Liver (tissue), 9 donors: Measurements from ENCODE around the gene NR4A2. TPM values are rescaled to one million over a fixed set of nuclear protein-coding genes. Genes with fewer than 3 reads are reported as not detected.

ENCODE experiments used
- DNase-seq: peaks from one replicate; pipeline ENCODE4 v3.0.0-alpha.2; 2017; ENCODE audit warnings: low spot score
- H3K27ac ChIP-seq, 2 donors: one replicate each; pipeline ENCODE4 v1.7.0; 2013; ENCODE audit warnings: inconsistent platforms in 2 of 2, low read length in 2 of 2, control low read depth in 1 of 2, low read depth in 1 of 2, mild to moderate bottlenecking in 1 of 2
- H3K27me3 ChIP-seq, 4 donors: one replicate each; pipeline versions ENCODE4 v1.6.1 to v1.7.0; 2013; ENCODE audit warnings: low read length in 3 of 4, inconsistent platforms in 1 of 4, mild to moderate bottlenecking in 1 of 4, moderate library complexity in 1 of 4; ENCODE audit not compliant: control insufficient read depth in 4 of 4, insufficient read depth in 4 of 4
- H3K36me3 ChIP-seq, 4 donors: one replicate each; pipeline versions ENCODE4 v1.6.1 to v1.7.0; 2013; ENCODE audit warnings: low read length in 3 of 4, mild to moderate bottlenecking in 3 of 4, low read depth in 1 of 4, moderate library complexity in 1 of 4; ENCODE audit not compliant: control insufficient read depth in 4 of 4, insufficient read depth in 3 of 4
- H3K4me1 ChIP-seq, 4 donors: one replicate each; pipeline versions ENCODE4 v1.6.1 to v1.7.0; 2013; ENCODE audit warnings: low read length in 3 of 4, mild to moderate bottlenecking in 3 of 4, moderate library complexity in 1 of 4; ENCODE audit not compliant: control insufficient read depth in 4 of 4, insufficient read depth in 4 of 4
- H3K4me3 ChIP-seq, 3 donors: one replicate each; pipeline versions ENCODE4 v1.6.1 to v1.7.0; 2013; ENCODE audit warnings: low read length in 3 of 3, control low read depth in 1 of 3, low read depth in 1 of 3, mild to moderate bottlenecking in 1 of 3
- H3K9ac ChIP-seq, 2 donors: one replicate each; pipeline ENCODE4 v1.7.0; 2013; ENCODE audit warnings: low read length in 2 of 2, mild to moderate bottlenecking in 2 of 2, moderate library complexity in 2 of 2, control low read depth in 1 of 2, low read depth in 1 of 2
- H3K9me3 ChIP-seq, 4 donors: one replicate each; pipeline versions ENCODE4 v1.6.1 to v1.7.0; 2013; ENCODE audit warnings: low read length in 3 of 4; ENCODE audit not compliant: control insufficient read depth in 4 of 4
- ATF3 ChIP-seq: IDR thresholded peaks from 2 replicates; pipeline ENCODE4 v1.6.1; 2016; ENCODE audit warnings: antibody characterized with exemption
- EGR1 ChIP-seq, 2 donors: IDR thresholded peaks; 2 replicates each; pipeline ENCODE4 v1.6.1; 2016 to 2018; ENCODE audit warnings: antibody characterized with exemption in 2 of 2, low read depth in 2 of 2
- FOXA1 ChIP-seq: IDR thresholded peaks from 2 replicates; pipeline ENCODE4 v1.6.1; 2016; ENCODE audit warnings: antibody characterized with exemption
- FOXA2 ChIP-seq: IDR thresholded peaks from 2 replicates; pipeline ENCODE4 v1.6.1; 2016; ENCODE audit warnings: antibody characterized with exemption
- GABPA ChIP-seq, 2 donors: IDR thresholded peaks in 1 of 2; conservative IDR thresholded peaks in 1 of 2; 2 replicates each; pipeline ENCODE4 v1.6.1; 2016; ENCODE audit warnings: antibody characterized with exemption in 2 of 2, mild to moderate bottlenecking in 1 of 2, moderate library complexity in 1 of 2
- HNF4A ChIP-seq, 2 donors: conservative IDR thresholded peaks; 2 replicates each; pipeline ENCODE4 v1.6.1; 2016; ENCODE audit warnings: antibody characterized with exemption in 2 of 2, mild to moderate bottlenecking in 2 of 2
- HNF4G ChIP-seq: IDR thresholded peaks from 2 replicates; pipeline ENCODE4 v1.6.1; 2016; ENCODE audit warnings: antibody characterized with exemption
- JUND ChIP-seq, 2 donors: IDR thresholded peaks; 2 replicates each; pipeline ENCODE4 v1.6.1; 2016; ENCODE audit warnings: antibody characterized with exemption in 2 of 2
- NR2F2 ChIP-seq: IDR thresholded peaks from 2 replicates; pipeline ENCODE4 v1.6.1; 2016; ENCODE audit warnings: antibody characterized with exemption
- RAD21 ChIP-seq, 2 donors: IDR thresholded peaks; 2 replicates each; pipeline ENCODE4 v1.6.1; 2016; ENCODE audit warnings: antibody characterized with exemption in 2 of 2, mild to moderate bottlenecking in 2 of 2
- RXRA ChIP-seq, 2 donors: IDR thresholded peaks; 2 replicates each; pipeline ENCODE4 v1.6.1; 2017 to 2018; ENCODE audit warnings: antibody characterized with exemption in 2 of 2, mild to moderate bottlenecking in 1 of 2
- SP1 ChIP-seq: IDR thresholded peaks from 2 replicates; pipeline ENCODE4 v1.6.1; 2018; ENCODE audit warnings: antibody characterized with exemption, mild to moderate bottlenecking
- TAF1 ChIP-seq: conservative IDR thresholded peaks from 2 replicates; pipeline ENCODE4 v1.6.1; 2016; ENCODE audit warnings: antibody characterized with exemption, mild to moderate bottlenecking
- YY1 ChIP-seq: IDR thresholded peaks from 2 replicates; pipeline ENCODE4 v1.6.1; 2016; ENCODE audit warnings: antibody characterized with exemption, mild to moderate bottlenecking
- WGBS: extraction: QIAGEN DNeasy Blood & Tissue Kit; methylation state at CpG from one replicate; pipeline ENCODE4 v1.1.7; 2013; 5-methylcytosine and 5-hydroxymethylcytosine counted together
- polyA plus RNA-seq, 2 donors: library from polyadenylated mRNA; stranded (reverse) in 1 of 2; unstranded in 1 of 2; fragments of 200-250 nt in 1 of 2; fragments of >200 nt in 1 of 2; fragmentation: Nextera tagmentation in 1 of 2; extraction: Ambion mirVana in 1 of 2; gene quantifications; one replicate each; pipeline versions ENCODE4 v1.2.1 to v1.2.3, GENCODE V29; 2013 to 2015
- total RNA-seq, 2 donors: library from RNA; depleted of rRNA; stranded (reverse); fragments of >200 nt; gene quantifications; one replicate each; pipeline ENCODE4 v1.2.3, GENCODE V29; 2014
- TF ChIP-seq, protein P1 (sequence below): IDR thresholded peaks from 2 replicates; pipeline ENCODE4 v1.6.1; 2016; ENCODE audit warnings: antibody characterized with exemption
- TF ChIP-seq, protein P2 (sequence below): IDR thresholded peaks from 2 replicates; pipeline ENCODE4 v1.6.1; 2016; ENCODE audit warnings: antibody characterized with exemption
- TF ChIP-seq, protein P3 (sequence below): fragments of 150-350 bp; IDR thresholded peaks from 2 replicates; pipeline ENCODE4 v1.5.1; 2017; ENCODE audit warnings: improper control_type of control experiment, low read depth, low read length; ENCODE audit not compliant: missing input control
- TF ChIP-seq, protein P4 (sequence below): IDR thresholded peaks from 2 replicates; pipeline ENCODE4 v1.6.1; 2016; ENCODE audit warnings: antibody characterized with exemption, mild to moderate bottlenecking
- donor health status: healthy.
- donor health status: healthy.
- donor health status: healthy.
- donor health status: healthy.
- donor health status: healthy.

The NR4A2 gene
- total and polyA plus RNA-seq, 4 donors, result 0.08 to 0.96 (median 0.25) TPM

GRCh38 chr2:156379714-156380113 lies 47.2 kb upstream of the NR4A2 start:
- no peak overlapping the region for H3K27ac ChIP-seq
- H3K9me3 ChIP-seq, result no peaks in the 10 kb centered on the region
- DNase-seq, result no peak
- TF ChIP-seq HNF4G (no peak), EGR1 (IDR thresholded peaks at IDR 0.05; ENCODE audit: low read depth in 2 of 2) (no peak), YY1 (no peak), ATF3 (no peak), TAF1 (no peak), SP1 (no peak), FOXA2 (no peak), GABPA (IDR thresholded peaks at IDR 0.05 in 1 of 2, conservative IDR thresholded peaks at IDR 0.05 in 1 of 2) (no peak), JUND (IDR thresholded peaks at IDR 0.05) (no peak), HNF4A (conservative IDR thresholded peaks at IDR 0.05) (no peak), RAD21 (IDR thresholded peaks at IDR 0.05) (no peak), FOXA1 (no peak), RXRA (IDR thresholded peaks at IDR 0.05) (no peak), NR2F2 (no peak)
- TF ChIP-seq, protein P1, sequence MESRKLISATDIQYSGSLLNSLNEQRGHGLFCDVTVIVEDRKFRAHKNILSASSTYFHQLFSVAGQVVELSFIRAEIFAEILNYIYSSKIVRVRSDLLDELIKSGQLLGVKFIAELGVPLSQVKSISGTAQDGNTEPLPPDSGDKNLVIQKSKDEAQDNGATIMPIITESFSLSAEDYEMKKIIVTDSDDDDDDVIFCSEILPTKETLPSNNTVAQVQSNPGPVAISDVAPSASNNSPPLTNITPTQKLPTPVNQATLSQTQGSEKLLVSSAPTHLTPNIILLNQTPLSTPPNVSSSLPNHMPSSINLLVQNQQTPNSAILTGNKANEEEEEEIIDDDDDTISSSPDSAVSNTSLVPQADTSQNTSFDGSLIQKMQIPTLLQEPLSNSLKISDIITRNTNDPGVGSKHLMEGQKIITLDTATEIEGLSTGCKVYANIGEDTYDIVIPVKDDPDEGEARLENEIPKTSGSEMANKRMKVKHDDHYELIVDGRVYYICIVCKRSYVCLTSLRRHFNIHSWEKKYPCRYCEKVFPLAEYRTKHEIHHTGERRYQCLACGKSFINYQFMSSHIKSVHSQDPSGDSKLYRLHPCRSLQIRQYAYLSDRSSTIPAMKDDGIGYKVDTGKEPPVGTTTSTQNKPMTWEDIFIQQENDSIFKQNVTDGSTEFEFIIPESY, result no peak
- TF ChIP-seq, protein P2, sequence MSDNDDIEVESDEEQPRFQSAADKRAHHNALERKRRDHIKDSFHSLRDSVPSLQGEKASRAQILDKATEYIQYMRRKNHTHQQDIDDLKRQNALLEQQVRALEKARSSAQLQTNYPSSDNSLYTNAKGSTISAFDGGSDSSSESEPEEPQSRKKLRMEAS, result no peak
- TF ChIP-seq, protein P3, sequence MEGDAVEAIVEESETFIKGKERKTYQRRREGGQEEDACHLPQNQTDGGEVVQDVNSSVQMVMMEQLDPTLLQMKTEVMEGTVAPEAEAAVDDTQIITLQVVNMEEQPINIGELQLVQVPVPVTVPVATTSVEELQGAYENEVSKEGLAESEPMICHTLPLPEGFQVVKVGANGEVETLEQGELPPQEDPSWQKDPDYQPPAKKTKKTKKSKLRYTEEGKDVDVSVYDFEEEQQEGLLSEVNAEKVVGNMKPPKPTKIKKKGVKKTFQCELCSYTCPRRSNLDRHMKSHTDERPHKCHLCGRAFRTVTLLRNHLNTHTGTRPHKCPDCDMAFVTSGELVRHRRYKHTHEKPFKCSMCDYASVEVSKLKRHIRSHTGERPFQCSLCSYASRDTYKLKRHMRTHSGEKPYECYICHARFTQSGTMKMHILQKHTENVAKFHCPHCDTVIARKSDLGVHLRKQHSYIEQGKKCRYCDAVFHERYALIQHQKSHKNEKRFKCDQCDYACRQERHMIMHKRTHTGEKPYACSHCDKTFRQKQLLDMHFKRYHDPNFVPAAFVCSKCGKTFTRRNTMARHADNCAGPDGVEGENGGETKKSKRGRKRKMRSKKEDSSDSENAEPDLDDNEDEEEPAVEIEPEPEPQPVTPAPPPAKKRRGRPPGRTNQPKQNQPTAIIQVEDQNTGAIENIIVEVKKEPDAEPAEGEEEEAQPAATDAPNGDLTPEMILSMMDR, result no peak
- TF ChIP-seq, protein P4, sequence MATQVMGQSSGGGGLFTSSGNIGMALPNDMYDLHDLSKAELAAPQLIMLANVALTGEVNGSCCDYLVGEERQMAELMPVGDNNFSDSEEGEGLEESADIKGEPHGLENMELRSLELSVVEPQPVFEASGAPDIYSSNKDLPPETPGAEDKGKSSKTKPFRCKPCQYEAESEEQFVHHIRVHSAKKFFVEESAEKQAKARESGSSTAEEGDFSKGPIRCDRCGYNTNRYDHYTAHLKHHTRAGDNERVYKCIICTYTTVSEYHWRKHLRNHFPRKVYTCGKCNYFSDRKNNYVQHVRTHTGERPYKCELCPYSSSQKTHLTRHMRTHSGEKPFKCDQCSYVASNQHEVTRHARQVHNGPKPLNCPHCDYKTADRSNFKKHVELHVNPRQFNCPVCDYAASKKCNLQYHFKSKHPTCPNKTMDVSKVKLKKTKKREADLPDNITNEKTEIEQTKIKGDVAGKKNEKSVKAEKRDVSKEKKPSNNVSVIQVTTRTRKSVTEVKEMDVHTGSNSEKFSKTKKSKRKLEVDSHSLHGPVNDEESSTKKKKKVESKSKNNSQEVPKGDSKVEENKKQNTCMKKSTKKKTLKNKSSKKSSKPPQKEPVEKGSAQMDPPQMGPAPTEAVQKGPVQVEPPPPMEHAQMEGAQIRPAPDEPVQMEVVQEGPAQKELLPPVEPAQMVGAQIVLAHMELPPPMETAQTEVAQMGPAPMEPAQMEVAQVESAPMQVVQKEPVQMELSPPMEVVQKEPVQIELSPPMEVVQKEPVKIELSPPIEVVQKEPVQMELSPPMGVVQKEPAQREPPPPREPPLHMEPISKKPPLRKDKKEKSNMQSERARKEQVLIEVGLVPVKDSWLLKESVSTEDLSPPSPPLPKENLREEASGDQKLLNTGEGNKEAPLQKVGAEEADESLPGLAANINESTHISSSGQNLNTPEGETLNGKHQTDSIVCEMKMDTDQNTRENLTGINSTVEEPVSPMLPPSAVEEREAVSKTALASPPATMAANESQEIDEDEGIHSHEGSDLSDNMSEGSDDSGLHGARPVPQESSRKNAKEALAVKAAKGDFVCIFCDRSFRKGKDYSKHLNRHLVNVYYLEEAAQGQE, result no peak
- H3K9ac ChIP-seq, result no peak overlapping the region
- no peaks in the 10 kb centered on the region for H3K36me3 ChIP-seq
- no peaks in the 10 kb centered on the region for H3K27me3 ChIP-seq
- no peaks in the 10 kb centered on the region for H3K4me1 ChIP-seq
- H3K4me3 ChIP-seq, result no peak overlapping the region
- WGBS, result 34% methylated on average over 1 of the region's 1 CpG
